ENCODE measurements around the gene AGPAT1. TPM values are rescaled to one million over a fixed set of nuclear protein-coding genes. Genes with fewer than 3 reads are reported as not detected.

AGPAT1 gene
- total RNA-seq, 1 donor from 2014 or later: 76.3 TPM

DNA sequence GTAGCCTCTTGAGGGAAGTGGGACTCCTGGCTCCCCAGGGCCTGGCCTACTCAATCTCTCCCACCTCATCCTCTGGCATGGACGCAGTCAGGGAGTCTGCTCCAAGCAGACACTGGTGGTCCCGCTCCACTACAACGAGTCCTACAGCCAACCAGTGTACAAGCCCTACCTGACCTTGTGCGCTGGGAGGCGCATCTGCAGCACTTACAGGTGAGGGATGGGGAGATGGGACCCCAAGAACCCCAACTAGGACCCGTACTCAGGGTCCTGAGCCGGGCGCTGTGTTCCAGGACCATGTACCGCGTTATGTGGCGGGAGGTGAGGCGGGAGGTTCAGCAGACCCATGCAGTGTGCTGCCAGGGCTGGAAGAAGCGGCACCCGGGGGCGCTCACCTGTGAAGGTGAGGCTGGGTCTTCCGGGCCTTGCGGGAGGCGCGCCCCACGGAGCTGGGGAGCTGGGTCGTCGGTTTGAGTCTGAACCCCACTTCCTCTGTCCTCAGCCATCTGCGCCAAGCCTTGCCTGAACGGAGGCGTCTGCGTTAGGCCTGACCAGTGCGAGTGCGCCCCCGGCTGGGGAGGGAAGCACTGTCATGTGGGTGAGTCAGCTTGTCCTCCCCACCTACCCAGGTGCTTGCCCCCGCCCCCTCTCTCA, 9.3 kb downstream of the AGPAT1 start:
- Mint-ChIP-seq H3K4me1 (ENCODE audit: unreplicated experiment) (peaks cover 8% of the 10 kb centered on the region), H3K36me3 (peaks cover 34% of the 10 kb centered on the region)

DNA sequence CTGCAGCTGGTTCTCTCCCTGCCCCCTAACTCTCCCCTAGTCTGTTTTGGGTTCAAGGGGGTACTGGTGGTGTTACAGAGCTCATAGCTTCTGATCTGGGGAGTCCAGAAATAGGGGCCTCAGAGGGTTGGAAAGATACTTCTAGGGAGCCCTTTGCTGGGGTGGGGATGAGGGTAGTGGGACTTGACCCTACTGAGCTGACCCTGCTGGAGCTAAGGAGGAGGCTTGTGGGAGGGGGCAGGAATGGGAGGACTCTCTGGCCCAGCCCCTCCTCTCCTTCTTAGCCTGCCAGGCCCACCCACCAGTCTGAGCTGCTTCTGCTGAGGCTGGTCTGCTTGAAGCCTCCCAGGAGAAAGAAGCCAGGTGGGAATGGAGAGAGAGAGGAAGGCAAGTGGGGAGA, 11.6 kb downstream of the AGPAT1 start, which contains the start of gene EGFL8:
Gene EGFL8, plus strand, starts transcription at position 301 of the 400 bp plus-strand sequence. CDS start 1,571 bp downstream, outside the sequence.
- Mint-ChIP-seq H3K4me3 (no peak within 1 kb of the TSS), H3K27ac (no peak within 1 kb of the TSS), H3K9me3 (no peaks in the 10 kb centered on the region), H3K4me1 (ENCODE audit: unreplicated experiment) (peaks cover 8% of the 10 kb centered on the region), H3K36me3 (peaks cover 19% of the 10 kb centered on the region), H3K27me3 (no peaks in the 10 kb centered on the region)
- TF ChIP-seq, protein P1, sequence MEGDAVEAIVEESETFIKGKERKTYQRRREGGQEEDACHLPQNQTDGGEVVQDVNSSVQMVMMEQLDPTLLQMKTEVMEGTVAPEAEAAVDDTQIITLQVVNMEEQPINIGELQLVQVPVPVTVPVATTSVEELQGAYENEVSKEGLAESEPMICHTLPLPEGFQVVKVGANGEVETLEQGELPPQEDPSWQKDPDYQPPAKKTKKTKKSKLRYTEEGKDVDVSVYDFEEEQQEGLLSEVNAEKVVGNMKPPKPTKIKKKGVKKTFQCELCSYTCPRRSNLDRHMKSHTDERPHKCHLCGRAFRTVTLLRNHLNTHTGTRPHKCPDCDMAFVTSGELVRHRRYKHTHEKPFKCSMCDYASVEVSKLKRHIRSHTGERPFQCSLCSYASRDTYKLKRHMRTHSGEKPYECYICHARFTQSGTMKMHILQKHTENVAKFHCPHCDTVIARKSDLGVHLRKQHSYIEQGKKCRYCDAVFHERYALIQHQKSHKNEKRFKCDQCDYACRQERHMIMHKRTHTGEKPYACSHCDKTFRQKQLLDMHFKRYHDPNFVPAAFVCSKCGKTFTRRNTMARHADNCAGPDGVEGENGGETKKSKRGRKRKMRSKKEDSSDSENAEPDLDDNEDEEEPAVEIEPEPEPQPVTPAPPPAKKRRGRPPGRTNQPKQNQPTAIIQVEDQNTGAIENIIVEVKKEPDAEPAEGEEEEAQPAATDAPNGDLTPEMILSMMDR (conservative IDR thresholded peaks at IDR 0.05): no peak
- no peak for DNase-seq (ENCODE audit: extremely low spot score, unreplicated experiment)

More for the DNA sequence above, 9.3 kb downstream of the AGPAT1 start:
- DNase-seq (ENCODE audit: extremely low spot score, unreplicated experiment): no peak
- H3K9me3 Mint-ChIP-seq: no peaks in the 10 kb centered on the region
- H3K27ac Mint-ChIP-seq: no peak overlapping the region
- TF ChIP-seq, protein P1 (conservative IDR thresholded peaks at IDR 0.05): no peak
- H3K27me3 Mint-ChIP-seq: no peaks in the 10 kb centered on the region
- no peak overlapping the region for H3K4me3 Mint-ChIP-seq

DNA sequence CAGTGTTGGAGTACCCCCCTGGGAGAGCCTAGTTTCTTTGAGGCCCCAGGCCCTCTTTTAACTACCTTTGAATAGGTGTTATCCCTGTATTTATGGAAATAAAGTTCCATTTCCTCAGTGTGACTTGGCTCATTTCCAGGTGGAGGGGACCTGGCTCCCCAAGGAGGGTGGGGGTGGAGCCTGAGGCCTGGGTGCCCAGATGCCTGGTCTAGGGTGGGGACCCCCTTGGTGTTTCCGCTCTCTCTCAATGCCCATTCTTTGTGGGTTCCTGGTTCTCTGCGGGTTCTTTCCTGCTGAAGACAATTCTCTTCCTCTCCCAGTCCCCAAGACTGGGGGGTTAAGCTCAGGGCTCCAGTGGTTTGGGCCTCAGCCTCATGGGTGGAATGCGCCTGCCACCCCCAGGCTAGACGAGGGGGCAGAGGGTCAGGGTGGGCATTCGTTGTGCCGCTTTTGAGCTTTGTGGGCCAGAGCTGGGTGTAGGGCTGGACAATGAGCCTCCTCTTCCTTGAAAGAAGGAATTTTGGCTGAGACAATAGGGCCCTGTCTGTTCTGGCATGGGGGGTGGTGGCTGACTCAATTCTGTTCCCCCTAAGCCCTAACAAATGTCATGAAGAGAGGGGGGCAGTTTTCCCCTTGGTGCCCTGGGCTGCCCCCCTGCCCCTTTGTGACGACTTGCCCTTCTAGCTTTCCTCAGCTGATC, 12.2 kb downstream of the AGPAT1 start:
- Mint-ChIP-seq H3K27me3 (no peaks in the 10 kb centered on the region), H3K4me1 (ENCODE audit: unreplicated experiment) (peaks cover 8% of the 10 kb centered on the region), H3K9me3 (no peaks in the 10 kb centered on the region), H3K36me3 (peaks cover 17% of the 10 kb centered on the region), H3K4me3 (no peak overlapping the region), H3K27ac (no peak overlapping the region)
- TF ChIP-seq, protein P1 (conservative IDR thresholded peaks at IDR 0.05): no peak
- DNase-seq (ENCODE audit: extremely low spot score, unreplicated experiment): no peak

DNA sequence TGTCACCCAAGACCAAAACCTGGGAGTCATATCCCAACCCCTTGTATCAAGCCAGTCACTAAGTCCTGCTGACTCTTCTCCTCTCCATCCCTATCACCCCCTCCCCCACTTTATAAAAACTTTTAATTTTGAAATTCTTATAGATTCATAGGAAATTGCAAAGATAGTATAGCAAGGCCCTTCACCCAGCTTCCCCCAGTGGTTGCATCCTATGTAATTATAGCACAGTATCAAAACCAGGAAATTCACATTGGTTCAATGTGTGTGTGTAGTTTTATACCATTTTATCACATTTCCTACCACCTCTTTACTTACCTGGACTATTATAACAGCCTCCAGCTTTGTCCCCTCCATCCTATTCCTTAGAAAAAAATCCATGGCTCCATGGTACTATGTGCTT, 17.8 kb downstream of the AGPAT1 start:
- TF ChIP-seq, protein P1 (conservative IDR thresholded peaks at IDR 0.05): no peak
- no peak for DNase-seq (ENCODE audit: extremely low spot score, unreplicated experiment)
- H3K4me1 Mint-ChIP-seq (ENCODE audit: unreplicated experiment): peaks cover 20% of the 10 kb centered on the region
- peaks cover 22% of the 10 kb centered on the region for H3K36me3 Mint-ChIP-seq
- no peak overlapping the region for H3K4me3 Mint-ChIP-seq
- no peaks in the 10 kb centered on the region for H3K27me3 Mint-ChIP-seq
- H3K9me3 Mint-ChIP-seq: no peaks in the 10 kb centered on the region
- H3K27ac Mint-ChIP-seq: no peak overlapping the region

DNA sequence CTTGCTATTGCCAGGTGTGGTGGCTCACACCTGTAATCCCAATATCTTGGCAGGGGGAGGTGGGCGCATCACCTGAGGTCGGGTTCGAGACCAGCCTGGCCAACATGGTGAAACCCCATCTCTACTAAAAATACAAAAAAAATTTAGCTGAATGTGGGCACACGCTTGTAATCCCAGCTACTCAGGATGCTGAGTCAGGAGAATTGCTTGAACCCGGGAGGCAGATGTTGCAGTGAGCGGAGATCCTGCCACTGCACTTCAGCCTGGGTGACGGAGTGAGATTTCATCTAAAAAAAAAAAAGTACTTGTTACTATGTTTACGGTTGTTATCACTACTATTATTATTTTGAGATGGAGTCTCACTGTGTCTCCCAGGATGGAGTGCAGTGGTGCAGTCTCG, 19.0 kb downstream of the AGPAT1 start:
- TF ChIP-seq, protein P1 (conservative IDR thresholded peaks at IDR 0.05): no peak
- no peak for DNase-seq (ENCODE audit: extremely low spot score, unreplicated experiment)
- Mint-ChIP-seq H3K4me1 (ENCODE audit: unreplicated experiment) (peaks cover 30% of the 10 kb centered on the region), H3K27me3 (peaks cover 3% of the 10 kb centered on the region), H3K36me3 (peaks cover 22% of the 10 kb centered on the region), H3K4me3 (no peak overlapping the region), H3K9me3 (no peaks in the 10 kb centered on the region), H3K27ac (no peak overlapping the region)
